WTC11 (cell line): ENCODE results near the gene ZNF528. TPM values are rescaled to one million over a fixed set of nuclear protein-coding genes. Genes with fewer than 3 reads are reported as not detected.

Source experiments
- ATAC-seq: fragments of 200-7000 bp; cut with Tn5 transposase; 2 replicates; pipeline ENCODE4 v1.10.0; 2021; ENCODE audit warnings: mild to moderate bottlenecking, moderate library complexity
- CTCF ChIA-PET: fragments of 300-600 bp; sonication (Branson Sonifier 250); formaldehyde crosslinking; loops from one replicate; lab custom pipeline; 2021; ENCODE audit warnings: antibody characterized with exemption; lab: Charles Lee
- POLR2A ChIA-PET: fragments of 350-600 bp; sonication (Branson Sonifier 250); formaldehyde crosslinking; loops from one replicate; lab custom pipeline; 2021; ENCODE audit warnings: antibody characterized with exemption; lab: Charles Lee
- DNase-seq: peaks from one replicate; pipeline ENCODE4 v3.0.0; 2021; ENCODE audit warnings: low spot score
- H3K27ac Mint-ChIP-seq: 2 replicates; pipeline ENCODE4 v1.8.0; 2021; ENCODE audit warnings: mixed read lengths
- H3K27me3 Mint-ChIP-seq: 2 replicates; pipeline ENCODE4 v1.8.0; 2021; ENCODE audit warnings: low read depth, mild to moderate bottlenecking, moderate library complexity, mixed read lengths
- H3K36me3 Mint-ChIP-seq: 2 replicates; pipeline ENCODE4 v1.8.0; 2021; ENCODE audit warnings: mixed read lengths
- H3K4me1 Mint-ChIP-seq: 2 replicates; pipeline ENCODE4 v1.8.0; 2022; ENCODE audit warnings: mixed read lengths
- H3K4me3 Mint-ChIP-seq: 2 replicates; pipeline ENCODE4 v1.8.0; 2021; ENCODE audit warnings: mild to moderate bottlenecking, moderate library complexity, mixed read lengths
- H3K9me3 Mint-ChIP-seq: 2 replicates; pipeline ENCODE4 v1.8.0; 2021; ENCODE audit warnings: mixed read lengths
- ARID4B ChIP-seq: sonication (generic); formaldehyde crosslinking; IDR thresholded peaks from 2 replicates; pipeline ENCODE4 v1.8.0; 2023; ENCODE audit warnings: missing genetic modification reagents, mild to moderate bottlenecking, borderline replicate concordance
- ATF1 ChIP-seq: sonication (generic); formaldehyde crosslinking; IDR thresholded peaks from 2 replicates; pipeline ENCODE4 v1.8.1; 2023; ENCODE audit warnings: mild to moderate bottlenecking, moderate library complexity, missing genetic modification reagents
- ATF2 ChIP-seq: sonication (generic); formaldehyde crosslinking; IDR thresholded peaks from 2 replicates; pipeline ENCODE4 v1.8.1; 2022; ENCODE audit warnings: low read depth, missing genetic modification reagents, borderline replicate concordance
- ATF3 ChIP-seq: sonication (generic); formaldehyde crosslinking; conservative IDR thresholded peaks from 2 replicates; pipeline ENCODE4 v1.8.1; 2022; ENCODE audit warnings: mild to moderate bottlenecking, missing genetic modification reagents
- ERG ChIP-seq: fragments of 250-450 bp; sonication (Bioruptor Pico); IDR thresholded peaks from 2 replicates; pipeline ENCODE4 v1.8.0; 2021; ENCODE audit warnings: mild to moderate bottlenecking
- HMGA2 ChIP-seq: fragments of 250-450 bp; sonication (Bioruptor Pico); IDR thresholded peaks from 2 replicates; pipeline ENCODE4 v1.4.0; 2021; ENCODE audit warnings: mild to moderate bottlenecking, moderate library complexity
- JAZF1 ChIP-seq: fragments of 250-450 bp; sonication (Bioruptor Pico); IDR thresholded peaks from 2 replicates; pipeline ENCODE4 v1.9.0; 2021; ENCODE audit warnings: moderate library complexity, mild to moderate bottlenecking, inconsistent platforms
- MAX ChIP-seq: sonication (generic); formaldehyde crosslinking; IDR thresholded peaks from 2 replicates; pipeline ENCODE4 v1.8.0; 2022; ENCODE audit warnings: mild to moderate bottlenecking, missing genetic modification reagents
- NR2C2 ChIP-seq: sonication (generic); formaldehyde crosslinking; IDR thresholded peaks from 2 replicates; pipeline ENCODE4 v1.8.0; 2022; ENCODE audit warnings: mild to moderate bottlenecking, missing genetic modification reagents
- SMAD4 ChIP-seq: sonication (generic); formaldehyde crosslinking; IDR thresholded peaks from 2 replicates; pipeline ENCODE4 v1.8.0; 2022; ENCODE audit warnings: mild to moderate bottlenecking, missing genetic modification reagents
- SP1 ChIP-seq: sonication (generic); formaldehyde crosslinking; conservative IDR thresholded peaks from 2 replicates; pipeline ENCODE4 v1.8.1; 2022; ENCODE audit warnings: missing genetic modification reagents
- ZMAT4 ChIP-seq: fragments of 250-450 bp; sonication (Bioruptor Pico); IDR thresholded peaks from 2 replicates; pipeline ENCODE4 v1.9.0; 2021; ENCODE audit warnings: mild to moderate bottlenecking
- ZNF532 ChIP-seq: fragments of 250-450 bp; sonication (Bioruptor Pico); IDR thresholded peaks from 2 replicates; pipeline ENCODE4 v1.9.0; 2021; ENCODE audit warnings: mild to moderate bottlenecking, borderline replicate concordance
- ZSCAN18 ChIP-seq: fragments of 250-450 bp; sonication (Bioruptor Pico); IDR thresholded peaks from 2 replicates; pipeline ENCODE4 v2.1.2; 2022; ENCODE audit warnings: mild to moderate bottlenecking, moderate library complexity
- total RNA-seq: library from RNA; stranded (reverse); gene quantifications from 3 replicates; pipeline ENCODE4 v1.2.3, GENCODE V29; 2021

Gene ZNF528
- total RNA-seq, 1 experiment from 2014 or later: 20.8 TPM

- TF ChIP-seq ATF2 (CRISPR knock-in tag): no peak
- TF ChIP-seq, all 79 proteins: peak for 0
Observed at GRCh38 chr19:52366414-52366824, 31.2 kb upstream of the ZNF528 start (continued).

GRCh38 chr19:52369559-52370340 lies 27.9 kb upstream of the ZNF528 start, which contains the start of gene ZNF880:
Gene ZNF880, plus strand, starts transcription at chr19:52369923. Its CDS starts 43 bp downstream, at chr19:52369966.
- H3K4me1 Mint-ChIP-seq: peaks cover 9% of the 10 kb centered on the region; the same call in 1 of the 2 replicates
- POLR2A ChIA-PET: no interaction called here
- H3K4me3 Mint-ChIP-seq: peak within 1 kb of the TSS; percentile 90
- TF ChIP-seq ZMAT4 (CRISPR knock-in tag): no peak
- TF ChIP-seq MAX (CRISPR knock-in tag): peak; percentile 48; the same call in 1 of the 2 replicates
- TF ChIP-seq HMGA2 (CRISPR knock-in tag): peak; percentile 3; the same call in 1 of the 2 replicates
- TF ChIP-seq ARID4B (CRISPR knock-in tag): 0 out of 2 replicates have a peak, but pooled peaks have one; percentile 35
- TF ChIP-seq, all 79 proteins: peak for 3
- H3K36me3 Mint-ChIP-seq: peaks cover 49% of the 10 kb centered on the region
- CTCF ChIA-PET: interaction anchor here (0.6 to 1.4 kb wide), 7 partner anchors 18 to 232 kb away, joined by 3 to 9 read pairs (median 3); no protein-coding TSS in a partner anchor
- peak within 1 kb of the TSS; percentile 96 for H3K27ac Mint-ChIP-seq
- ATAC-seq: peak; percentile 99
- peaks cover 3% of the 10 kb centered on the region for H3K27me3 Mint-ChIP-seq
- peak; percentile 93 for DNase-seq
- peaks cover 30% of the 10 kb centered on the region for H3K9me3 Mint-ChIP-seq

- no peak for ATAC-seq
- H3K4me3 Mint-ChIP-seq: peak overlapping the region; percentile 90
- TF ChIP-seq SP1 (CRISPR knock-in tag) (no peak), JAZF1 (CRISPR knock-in tag) (no peak), ATF3 (no peak), ZSCAN18 (CRISPR knock-in tag) (no peak), SMAD4 (no peak), ATF1 (no peak), ERG (CRISPR knock-in tag) (no peak), NR2C2 (CRISPR knock-in tag) (no peak), ZNF532 (CRISPR knock-in tag) (no peak)
Observed at GRCh38 chr19:52370341-52370710, 27.3 kb upstream of the ZNF528 start.

More at GRCh38 chr19:52370341-52370710, 27.3 kb upstream of the ZNF528 start:
- Mint-ChIP-seq H3K4me1 (peaks cover 9% of the 10 kb centered on the region; the same call in 1 of the 2 replicates), H3K9me3 (peaks cover 27% of the 10 kb centered on the region), H3K27ac (peak overlapping the region; percentile 96), H3K36me3 (peaks cover 46% of the 10 kb centered on the region), H3K27me3 (peaks cover 2% of the 10 kb centered on the region)
- DNase-seq: no peak
- ChIA-PET POLR2A (no interaction called here), CTCF (interaction anchor here (0.6 to 1.4 kb wide), 3 partner anchors 19 to 221 kb away, joined by 4 to 9 read pairs (median 5); no protein-coding TSS in a partner anchor)
